Erythroblast (primary cell): ENCODE measurements around the gene SLC1A3.

Experiments
- DNase-seq, 2 experiments: peaks; one replicate each; lab custom pipeline; 2025; lab: John Stamatoyannopoulos, UW
- GATA1 ChIP-seq: IDR thresholded peaks from 2 replicates; pipeline ENCODE4 v1.6.1; 2011; ENCODE audit warnings: low read depth, mild to moderate bottlenecking, control low read depth, low read length, moderate library complexity
- POLR2A ChIP-seq: IDR thresholded peaks from 2 replicates; pipeline ENCODE4 v1.6.1; 2011; ENCODE audit warnings: mild to moderate bottlenecking, low read length

SLC1A3 gene

DNA sequence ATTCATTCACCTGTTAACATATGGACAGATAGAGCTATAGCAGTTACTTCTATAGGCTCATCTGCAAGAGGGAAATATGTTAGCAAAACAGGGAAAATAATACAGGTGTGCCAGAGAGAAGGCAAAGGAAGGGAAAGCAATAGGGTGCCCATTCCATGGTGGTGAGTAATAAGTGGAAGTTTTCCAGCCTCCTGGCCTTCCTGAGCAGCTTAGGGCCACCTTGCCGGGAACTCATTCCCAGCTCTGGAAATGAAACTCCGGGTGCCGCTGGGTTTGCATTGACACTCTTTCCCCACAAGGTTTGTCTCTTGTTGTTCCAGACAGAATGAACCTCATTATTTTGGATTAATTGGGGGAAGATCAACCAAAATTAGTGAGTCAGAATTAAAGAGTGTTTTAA lies 58.4 kb downstream of the SLC1A3 start:
- no peak for TF ChIP-seq POLR2A
- no peak for TF ChIP-seq GATA1
- DNase-seq: no peak

DNA sequence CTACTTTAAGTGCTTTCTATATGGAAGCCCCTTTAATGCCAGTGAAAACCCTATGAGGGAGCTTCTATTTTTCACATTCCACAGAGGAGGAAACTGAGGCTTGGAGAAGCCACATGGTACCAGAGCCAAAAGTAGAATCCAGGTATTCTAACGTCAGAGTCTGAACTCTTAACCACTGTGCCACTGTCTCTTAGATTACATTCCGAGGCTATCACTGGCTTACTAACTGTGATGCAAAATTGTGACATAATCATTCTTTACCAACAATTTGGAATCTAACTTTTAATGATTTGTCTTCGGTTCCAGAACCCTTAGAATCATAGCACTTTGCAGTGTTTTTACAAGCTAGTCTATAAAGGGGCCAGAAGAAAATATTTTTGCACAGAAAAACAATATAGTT lies 59.2 kb downstream of the SLC1A3 start:
- TF ChIP-seq GATA1 (no peak), POLR2A (no peak)
- no peak for DNase-seq

DNA sequence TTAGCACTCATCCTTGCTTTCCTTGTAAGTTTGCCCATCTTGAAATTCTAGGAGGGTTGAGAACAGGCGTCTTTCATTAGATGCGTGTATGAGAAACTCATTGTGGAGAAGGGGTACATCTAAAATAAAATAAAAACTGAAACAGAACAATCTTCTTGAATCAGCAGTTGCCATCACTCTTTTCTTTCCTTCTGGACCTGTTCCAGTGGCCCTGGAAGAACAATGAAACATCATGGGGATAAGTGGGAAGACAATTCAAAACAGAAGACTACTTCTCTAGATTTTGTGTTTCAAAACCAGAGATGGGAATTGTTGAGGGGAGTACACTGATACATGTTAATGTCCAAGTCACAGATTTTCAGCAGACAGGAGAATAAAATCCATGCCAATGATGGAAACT lies 59.9 kb downstream of the SLC1A3 start:
- TF ChIP-seq GATA1: no peak
- TF ChIP-seq POLR2A: no peak

DNA sequence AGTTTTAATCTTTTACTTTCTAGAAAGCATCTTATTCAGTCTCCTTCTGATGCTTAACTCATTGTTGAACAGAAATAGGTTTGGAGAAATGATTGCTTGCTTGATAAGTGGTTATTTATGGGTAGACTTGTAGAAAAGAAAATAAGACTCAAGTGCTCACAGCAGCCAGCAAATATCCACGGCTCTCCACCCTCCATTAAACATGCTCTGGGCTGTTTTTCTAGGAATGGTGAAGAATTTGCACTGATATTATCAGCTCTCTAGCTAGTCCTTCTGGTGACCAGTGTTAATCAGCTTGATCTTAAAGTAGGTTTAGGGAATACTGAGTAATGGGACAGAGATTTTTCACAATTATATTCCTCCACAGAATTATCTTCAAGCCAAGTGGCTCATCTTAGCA lies 60.6 kb downstream of the SLC1A3 start:
- DNase-seq: no peak
- TF ChIP-seq POLR2A: no peak
- no peak for TF ChIP-seq GATA1

More for the DNA sequence above, 59.9 kb downstream of the SLC1A3 start:
- no peak for DNase-seq

DNA sequence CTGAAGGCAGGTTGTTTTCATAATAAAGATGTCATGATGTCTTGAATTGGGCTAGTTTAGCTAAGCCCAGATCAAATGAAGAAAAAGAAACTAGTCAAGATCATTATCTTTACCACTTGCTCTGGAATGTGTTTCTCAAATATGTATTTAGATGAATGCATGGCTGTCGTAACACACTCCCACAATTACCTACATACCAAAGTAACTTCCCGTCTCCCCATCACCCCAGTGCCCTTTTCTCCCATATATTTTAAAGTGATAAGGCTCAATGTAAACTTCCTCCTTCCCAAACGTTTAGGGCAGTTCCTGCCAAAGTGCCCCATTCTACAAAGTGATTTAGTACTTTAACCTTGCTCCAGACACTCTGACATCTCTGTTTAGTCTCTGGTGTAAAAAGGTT lies 61.4 kb downstream of the SLC1A3 start:
- DNase-seq: no peak
- TF ChIP-seq GATA1: no peak
- no peak for TF ChIP-seq POLR2A

DNA sequence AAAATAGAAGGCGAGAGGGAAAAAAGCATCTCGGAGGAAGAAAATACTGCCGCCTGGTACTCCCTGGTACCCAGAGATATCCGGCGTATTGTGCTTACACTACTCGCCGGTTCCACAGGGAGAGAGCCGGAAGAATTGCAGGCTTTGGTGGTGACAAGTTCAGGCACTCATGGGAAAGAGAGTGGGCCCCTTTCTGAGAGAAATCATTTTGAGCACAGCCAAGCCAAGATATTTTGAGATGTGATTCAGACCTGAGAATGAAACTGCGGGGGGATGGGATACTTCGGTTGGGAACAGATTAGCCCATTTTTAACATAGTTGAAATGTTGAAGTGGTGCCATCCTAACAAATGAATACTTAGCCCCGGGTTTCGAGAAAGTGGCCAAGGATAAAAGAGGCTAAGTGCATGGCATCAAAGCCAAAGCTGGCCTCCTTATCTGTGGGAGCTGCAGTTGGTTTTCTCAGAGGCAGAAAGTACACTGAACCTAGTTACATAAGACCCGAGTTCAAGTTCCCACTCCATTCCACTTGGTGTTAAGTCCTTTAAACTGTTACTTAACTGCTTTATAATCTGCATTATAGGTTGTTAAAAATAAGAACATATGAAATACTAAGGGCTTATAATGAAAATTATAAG lies 62.7 kb downstream of the SLC1A3 start:
- TF ChIP-seq GATA1 (no peak), POLR2A (no peak)
- no peak for DNase-seq

DNA sequence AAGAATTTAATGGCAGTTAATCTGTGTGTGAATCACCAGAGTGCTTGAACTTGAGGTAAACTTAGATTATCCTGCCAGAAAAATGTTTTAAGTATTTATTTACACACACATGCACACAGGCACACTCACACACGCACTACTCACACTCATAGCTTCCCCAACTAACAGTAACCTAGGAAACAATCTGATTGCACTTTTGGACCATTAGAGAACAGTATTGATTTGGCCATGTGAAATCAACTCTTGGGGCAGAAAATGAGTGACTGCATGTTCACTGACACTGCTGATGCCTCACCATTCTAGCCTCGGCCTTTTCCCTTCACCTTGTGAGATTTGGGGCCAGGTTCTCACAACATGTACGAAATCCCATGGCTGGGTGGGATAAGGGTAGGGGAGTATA lies 64.1 kb downstream of the SLC1A3 start:
- DNase-seq: no peak
- TF ChIP-seq GATA1: no peak
- no peak for TF ChIP-seq POLR2A

DNA sequence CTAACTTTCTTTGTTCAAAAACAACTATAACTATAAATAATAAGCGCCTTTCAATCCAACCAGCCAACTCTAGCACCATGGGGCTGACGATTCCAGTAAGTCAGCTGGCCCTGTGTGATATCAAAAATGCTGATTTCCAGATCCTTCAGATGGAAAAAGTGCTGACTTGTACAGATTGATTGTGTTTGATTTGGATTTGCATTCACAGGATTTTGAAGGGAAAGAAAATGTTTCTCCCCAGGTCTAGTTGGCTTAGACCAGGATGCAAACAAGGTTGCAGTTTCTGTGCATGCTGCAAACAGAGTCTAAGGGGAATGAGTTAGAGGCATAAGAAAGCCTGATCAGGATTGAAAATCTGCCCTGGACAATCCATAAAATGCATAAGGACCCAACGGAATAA lies 68.9 kb downstream of the SLC1A3 start:
- TF ChIP-seq POLR2A: no peak
- no peak for TF ChIP-seq GATA1
- no peak for DNase-seq

DNA sequence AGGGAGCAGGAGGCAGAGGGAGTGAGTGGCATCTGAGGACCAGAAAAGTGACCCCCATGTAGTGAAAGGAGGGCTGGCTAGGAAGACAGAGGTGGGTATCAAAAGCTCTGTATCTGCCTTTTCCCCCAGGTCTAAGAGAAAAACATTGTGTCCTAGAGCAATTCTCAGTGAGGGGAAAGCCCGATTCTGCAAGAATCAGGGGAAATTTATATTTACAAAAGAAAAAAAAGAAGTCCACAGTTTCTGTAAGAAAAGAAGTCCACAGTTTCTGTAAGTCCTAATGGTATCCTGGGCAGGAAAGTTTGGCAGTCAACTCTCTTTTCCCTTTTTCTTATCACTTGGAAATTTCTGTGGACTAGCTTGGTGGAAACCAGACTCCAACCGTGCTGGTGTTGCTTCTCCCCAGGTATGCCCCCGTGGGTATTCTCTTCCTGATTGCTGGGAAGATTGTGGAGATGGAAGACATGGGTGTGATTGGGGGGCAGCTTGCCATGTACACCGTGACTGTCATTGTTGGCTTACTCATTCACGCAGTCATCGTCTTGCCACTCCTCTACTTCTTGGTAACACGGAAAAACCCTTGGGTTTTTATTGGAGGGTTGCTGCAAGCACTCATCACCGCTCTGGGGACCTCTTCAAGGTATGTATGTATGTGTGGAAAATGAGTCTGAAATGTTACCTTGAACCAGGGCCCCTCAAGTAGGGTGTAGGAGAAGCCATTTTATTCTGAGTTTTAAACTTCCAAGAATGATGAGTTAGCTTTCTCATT lies 73.0 kb downstream of the SLC1A3 start:
- no peak for DNase-seq
- TF ChIP-seq GATA1: no peak

DNA sequence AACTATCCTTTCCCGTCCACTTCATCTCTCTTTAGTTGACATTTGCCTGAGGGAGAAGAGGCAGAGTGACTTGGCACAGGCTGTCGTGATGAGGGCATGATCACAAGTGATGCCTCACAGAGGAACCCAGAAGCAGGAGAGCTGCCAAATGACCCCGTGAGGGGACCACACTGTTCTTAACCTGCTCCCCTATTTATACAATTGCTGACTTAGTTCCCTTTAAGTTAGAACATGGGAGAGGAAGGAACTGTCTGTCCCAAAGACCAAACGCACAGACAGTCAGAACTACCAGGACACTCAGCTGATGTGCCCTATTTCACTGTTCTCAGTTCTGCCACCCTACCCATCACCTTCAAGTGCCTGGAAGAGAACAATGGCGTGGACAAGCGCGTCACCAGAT lies 73.7 kb downstream of the SLC1A3 start:
- TF ChIP-seq POLR2A: no peak
- TF ChIP-seq GATA1: no peak

DNA sequence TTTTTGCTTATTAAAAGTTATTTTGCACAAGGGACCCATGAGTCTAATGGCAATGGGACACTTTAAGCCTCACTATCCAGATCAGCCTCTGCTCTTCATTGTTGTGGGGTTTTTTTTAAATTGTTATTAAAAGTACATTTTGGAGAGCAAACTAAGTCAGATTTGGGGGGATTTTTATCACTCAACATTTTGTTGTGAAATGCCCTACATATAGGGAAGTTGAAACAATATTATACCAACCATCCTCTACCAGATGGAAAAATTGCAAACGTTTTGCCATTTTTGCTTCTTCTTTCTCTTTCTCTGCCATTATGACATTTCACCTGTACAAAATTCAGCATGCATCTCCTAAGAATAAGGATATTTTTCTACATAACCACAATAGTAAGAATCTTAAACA lies 75.3 kb downstream of the SLC1A3 start:
- no peak for DNase-seq

More for the DNA sequence above, 73.7 kb downstream of the SLC1A3 start:
- DNase-seq: no peak

DNA sequence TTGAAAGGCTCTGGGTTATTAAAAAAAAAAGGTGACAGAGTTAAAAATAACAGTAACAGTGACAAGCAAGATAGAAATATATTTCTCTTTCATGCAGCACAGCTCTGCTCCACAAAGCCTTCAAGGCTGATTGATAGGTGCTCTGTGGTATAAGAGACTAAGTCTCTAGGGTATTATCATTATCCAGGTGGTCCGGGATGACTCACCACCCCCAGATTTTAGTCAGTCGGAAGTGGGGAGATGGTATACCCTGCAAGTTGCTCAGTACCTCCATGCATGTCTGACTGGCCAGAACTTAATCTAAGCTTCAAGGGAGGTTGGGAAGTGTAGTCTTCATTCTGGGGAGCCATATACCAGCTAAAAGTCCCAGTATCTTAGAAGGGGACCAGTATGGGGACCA lies 76.1 kb downstream of the SLC1A3 start:
- no peak for DNase-seq
- TF ChIP-seq GATA1 (no peak), POLR2A (no peak)

More for the DNA sequence above, 75.3 kb downstream of the SLC1A3 start:
- TF ChIP-seq GATA1: no peak
- no peak for TF ChIP-seq POLR2A

DNA sequence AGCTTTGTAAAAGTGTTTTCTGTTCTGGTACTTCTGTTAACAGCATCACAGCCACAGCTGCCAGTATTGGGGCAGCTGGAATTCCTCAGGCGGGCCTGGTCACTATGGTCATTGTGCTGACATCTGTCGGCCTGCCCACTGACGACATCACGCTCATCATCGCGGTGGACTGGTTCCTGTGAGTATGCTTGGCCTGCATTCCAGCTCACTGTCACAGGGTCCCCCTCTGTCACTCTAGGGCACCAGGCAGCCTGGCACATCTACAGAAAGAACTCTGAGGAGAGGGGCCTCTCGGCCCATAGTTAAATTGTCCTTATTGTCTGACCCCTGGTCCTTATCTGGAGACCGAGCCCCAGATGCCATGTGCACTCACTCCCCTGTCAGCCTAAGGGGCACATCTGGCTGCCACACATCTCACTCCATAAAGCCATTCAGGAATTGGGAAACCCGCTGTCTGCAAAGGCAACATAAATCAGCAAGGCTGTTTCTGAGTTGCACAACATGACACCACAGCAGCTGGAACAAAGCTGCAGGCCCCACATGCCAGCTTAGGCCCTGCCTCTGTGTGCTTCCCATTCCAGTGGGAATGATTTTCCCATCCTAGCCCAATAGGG lies 77.5 kb downstream of the SLC1A3 start:
- no peak for DNase-seq
- no peak for TF ChIP-seq GATA1
- TF ChIP-seq POLR2A: no peak

DNA sequence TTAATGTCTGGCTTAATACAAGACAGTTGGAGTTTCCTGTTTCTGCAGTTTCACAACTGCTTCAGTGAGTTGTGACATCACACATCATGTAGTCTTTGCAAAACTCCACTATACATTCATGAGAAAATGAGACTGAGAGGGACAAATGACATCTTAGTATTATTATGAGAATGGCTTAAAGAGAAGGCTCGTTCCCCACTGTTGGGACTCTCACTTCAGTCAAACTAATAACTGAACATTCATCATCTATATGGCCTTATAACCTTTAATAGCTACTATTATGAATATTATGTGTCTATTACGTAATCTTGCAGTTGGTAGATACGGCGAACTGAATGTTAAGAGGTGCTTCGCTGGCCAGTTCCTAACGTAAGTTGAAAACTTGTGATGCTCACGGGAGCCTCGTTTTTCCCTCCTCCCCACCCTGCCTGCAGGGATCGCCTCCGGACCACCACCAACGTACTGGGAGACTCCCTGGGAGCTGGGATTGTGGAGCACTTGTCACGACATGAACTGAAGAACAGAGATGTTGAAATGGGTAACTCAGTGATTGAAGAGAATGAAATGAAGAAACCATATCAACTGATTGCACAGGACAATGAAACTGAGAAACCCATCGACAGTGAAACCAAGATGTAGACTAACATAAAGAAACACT lies 79.4 kb downstream of the SLC1A3 start:
- no peak for DNase-seq
- TF ChIP-seq POLR2A: no peak
- no peak for TF ChIP-seq GATA1
